Fibroblast of skin of abdomen (primary cell): Measurements from ENCODE around the gene ZCRB1.

Experiments used
- DNase-seq: peaks from one replicate; pipeline ENCODE4 v3.0.0-alpha.2; 2013

Gene ZCRB1

DNA sequence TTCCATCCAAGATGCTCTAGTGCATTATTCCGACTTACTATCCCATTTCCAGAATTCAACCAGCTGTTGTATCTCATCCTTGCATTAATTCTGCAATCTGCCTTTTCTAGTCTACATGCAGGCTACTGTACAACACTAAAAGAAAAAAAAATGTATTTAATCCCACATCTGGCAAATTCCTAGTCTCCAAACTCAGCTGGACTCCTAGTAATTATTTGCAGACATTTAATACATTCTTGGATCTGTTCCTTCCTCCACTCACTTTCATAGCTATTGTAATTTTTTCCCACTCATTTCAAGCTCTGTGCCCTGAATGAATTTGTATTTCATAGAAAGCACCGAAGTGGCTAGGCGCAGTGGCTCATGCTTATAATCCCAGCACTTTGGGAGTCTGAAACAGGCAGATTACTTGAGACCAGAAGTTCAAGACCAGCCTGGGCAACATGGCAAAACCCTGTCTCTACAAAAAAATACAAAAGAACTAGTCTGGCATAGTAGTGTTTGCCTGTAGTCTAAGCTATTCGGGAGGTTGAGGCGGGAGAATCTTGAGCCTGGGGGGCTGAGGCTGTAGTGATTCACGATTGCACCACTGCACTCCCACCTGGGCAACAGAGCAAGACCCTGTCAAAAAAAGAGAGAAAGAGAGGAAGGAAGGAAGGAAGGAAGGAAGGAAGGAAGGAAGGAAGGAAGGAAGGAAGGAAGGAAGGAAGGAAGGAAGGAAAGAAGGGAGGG is 48.3 kb downstream of the ZCRB1 start:
- peak; percentile 6 for DNase-seq

DNA sequence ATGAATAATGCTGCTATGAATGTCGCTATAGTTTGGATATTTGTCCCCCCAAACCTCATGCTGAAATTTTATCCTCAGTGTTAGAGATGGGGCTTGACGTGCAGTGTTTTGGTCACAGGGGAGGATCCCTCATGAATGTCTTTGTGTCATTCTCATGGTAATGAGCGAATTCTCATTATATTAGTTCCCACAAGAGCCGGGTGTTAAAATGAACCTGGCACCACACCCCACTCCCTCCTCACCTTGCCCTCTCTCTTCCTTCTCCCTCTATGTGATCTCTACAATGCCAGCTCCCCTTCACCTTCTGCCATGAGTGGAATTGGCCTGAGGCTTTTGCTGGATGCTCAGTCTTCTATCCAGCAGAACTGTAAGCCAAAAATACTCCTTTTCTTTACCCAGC is 50.4 kb downstream of the ZCRB1 start:
- no peak for DNase-seq

DNA sequence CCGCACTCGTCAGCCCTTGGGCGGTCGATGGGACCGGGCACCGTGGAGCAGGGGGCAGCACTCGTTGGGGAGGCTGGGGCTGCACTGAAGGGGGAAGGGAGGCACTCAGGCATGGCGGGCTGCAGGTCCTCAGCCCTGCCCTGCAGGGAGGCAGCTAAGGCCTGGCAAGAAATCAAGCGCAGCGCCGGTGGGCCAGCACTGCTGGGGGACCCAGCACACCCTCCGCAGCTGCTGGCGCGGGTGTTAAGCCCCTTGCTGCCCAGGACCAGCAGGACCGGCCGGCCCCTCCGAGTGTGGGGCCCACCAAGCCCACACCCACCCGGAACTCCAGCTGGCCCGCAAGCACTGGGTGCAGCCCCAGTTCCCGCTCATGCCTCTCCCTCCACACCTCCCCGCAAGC is 52.2 kb downstream of the ZCRB1 start:
- DNase-seq, result no peak

DNA sequence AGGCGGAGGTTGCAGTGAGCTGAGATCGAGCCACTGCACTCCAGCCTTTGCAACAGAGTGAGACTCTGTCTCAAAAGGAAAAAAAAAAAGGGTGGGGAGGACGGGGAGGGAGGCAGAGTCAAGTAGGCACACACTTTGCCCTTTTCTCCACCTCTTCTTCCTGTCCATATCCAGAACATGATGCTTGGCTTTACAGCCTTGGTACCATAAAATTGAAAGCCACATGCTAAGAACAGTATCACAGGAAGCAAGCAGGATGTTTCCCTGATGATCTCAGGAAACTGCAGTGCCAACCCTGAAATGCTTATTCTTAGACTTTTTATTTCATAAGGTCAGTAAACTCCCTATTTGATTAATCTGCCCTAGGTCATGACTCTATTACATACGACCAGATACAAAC is 55.3 kb downstream of the ZCRB1 start:
- no peak for DNase-seq

DNA sequence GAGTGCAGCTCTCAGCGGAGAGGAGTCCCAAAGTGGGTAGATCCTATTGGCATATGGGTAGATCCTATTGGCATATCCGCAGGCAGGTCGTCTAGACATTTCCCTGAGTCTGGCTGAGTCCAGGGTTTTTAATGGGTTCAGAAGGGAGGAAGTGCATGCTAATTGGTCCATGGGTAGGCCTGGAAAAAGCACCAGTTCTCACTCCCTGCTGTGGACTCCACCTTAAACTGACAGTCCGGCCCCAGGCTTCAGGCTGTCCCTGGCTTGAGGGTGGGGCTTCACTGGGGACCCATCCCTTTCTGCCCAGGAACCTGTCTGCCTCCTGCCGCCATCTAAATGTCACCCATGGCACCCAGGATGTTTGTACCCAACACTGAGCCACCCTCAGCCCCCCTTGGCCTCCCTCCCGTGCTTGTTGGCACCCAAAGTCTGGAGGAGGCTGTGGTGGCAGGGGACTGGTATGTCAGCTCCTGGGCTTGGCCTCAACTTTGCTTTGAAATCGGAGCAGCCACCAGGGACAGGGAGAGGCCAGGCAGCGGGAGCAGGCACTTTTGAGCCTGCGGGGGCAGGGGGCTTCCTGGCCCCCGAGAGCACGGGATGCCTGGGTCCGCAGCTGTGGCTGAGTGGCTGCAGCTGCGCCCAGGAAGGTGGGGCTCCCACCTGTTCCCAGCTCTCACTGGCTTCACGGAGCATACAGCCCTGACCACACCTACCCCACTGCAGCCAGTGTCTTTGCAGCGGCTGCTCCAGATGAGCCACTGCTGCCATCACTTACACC is 58.3 kb downstream of the ZCRB1 start:
- DNase-seq, result no peak

DNA sequence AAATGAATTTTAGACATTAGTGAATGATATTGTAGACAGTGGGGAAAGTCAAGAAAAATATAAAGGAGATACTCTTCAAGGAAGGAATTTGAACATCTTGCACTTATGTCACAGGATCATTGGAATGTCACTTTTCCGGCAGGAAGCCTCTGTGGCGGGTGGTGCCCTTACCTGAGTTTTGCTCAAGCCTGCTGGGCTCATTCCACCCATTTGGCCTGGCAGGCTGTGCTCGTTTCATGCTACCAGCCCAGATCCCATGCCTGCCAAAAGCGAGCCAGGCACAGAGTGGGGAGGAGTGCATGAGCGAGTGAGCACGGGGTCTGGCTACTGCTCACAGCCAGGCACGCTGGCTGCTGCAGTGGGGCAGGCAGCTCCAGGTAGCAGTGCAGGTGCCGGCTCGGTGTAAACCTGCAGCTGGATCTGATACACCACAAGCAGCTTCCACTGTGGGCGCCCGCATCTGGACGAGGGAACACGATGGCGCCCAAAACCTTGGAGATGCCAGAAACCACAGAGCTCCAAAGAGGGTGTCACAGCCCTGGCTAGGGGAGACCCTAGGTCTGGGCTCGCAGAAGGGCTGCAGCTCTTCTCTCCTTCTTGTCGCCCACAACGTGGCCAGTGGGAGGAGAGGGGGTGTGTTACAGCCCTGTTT is 59.2 kb downstream of the ZCRB1 start:
- DNase-seq, result no peak

DNA sequence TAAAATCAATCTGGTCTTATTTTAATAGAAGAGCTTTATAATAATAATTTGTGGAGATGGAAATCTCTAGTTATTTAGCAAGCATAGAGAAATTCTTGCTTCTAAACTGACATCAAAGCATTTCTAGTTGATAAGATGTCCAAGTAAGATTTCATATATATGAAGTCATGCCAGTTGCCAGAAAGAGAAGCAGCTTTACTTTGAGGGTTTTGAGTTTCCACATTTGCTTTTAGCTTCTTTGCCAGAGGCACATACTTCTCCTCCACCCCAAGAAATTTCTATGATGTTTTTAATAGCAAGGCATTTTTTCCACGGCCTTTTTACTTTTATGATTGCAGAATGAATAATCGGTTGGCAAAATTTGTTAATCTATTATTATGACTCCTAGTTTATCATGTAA is 63.6 kb downstream of the ZCRB1 start:
- DNase-seq, result no peak
